ENCODE data around the gene PGLYRP1.
A peak's percentile ranks its signal among the peaks of the same experiment; 100 is the strongest.

PGLYRP1 gene

GRCh38 chr19:46009530-46010510, 13.0 kb downstream of the PGLYRP1 start (continued):
- TF ChIP-seq ZNF211 (tag by site-specific recombination; IDR thresholded peaks at IDR 0.05; ENCODE audit: low read depth) (no peak), ZNF513 (tag by site-specific recombination; IDR thresholded peaks at IDR 0.05) (no peak), ZNF48 (tag by site-specific recombination; IDR thresholded peaks at IDR 0.05) (no peak), ZNF302 (tag by site-specific recombination; IDR thresholded peaks at IDR 0.05; ENCODE audit: low read depth) (no peak), ZNF521 (tag by site-specific recombination; IDR thresholded peaks at IDR 0.05) (no peak), ZNF132 (tag by site-specific recombination; IDR thresholded peaks at IDR 0.05; ENCODE audit: borderline replicate concordance) (no peak), ZNF2 (tag by site-specific recombination; IDR thresholded peaks at IDR 0.05) (0 out of 2 replicates have a peak, but pooled peaks have one; percentile 49), PRDM4 (tag by site-specific recombination; IDR thresholded peaks at IDR 0.05) (peak; percentile 62), SETDB1 (IDR thresholded peaks at IDR 0.05; ENCODE audit: insufficient read length, low read length) (no peak), ZNF626 (tag by site-specific recombination; IDR thresholded peaks at IDR 0.05) (no peak), ZNF266 (tag by site-specific recombination; IDR thresholded peaks at IDR 0.05; ENCODE audit: low read depth) (no peak), KLF10 (tag by site-specific recombination; IDR thresholded peaks at IDR 0.05) (no peak), ZNF791 (tag by site-specific recombination; IDR thresholded peaks at IDR 0.05) (no peak), ZNF660 (tag by site-specific recombination; IDR thresholded peaks at IDR 0.05) (peak; percentile 63; the same call in 1 of the 2 replicates), ZNF146 (tag by site-specific recombination; IDR thresholded peaks at IDR 0.05) (no peak), KLF9 (tag by site-specific recombination; IDR thresholded peaks at IDR 0.05; ENCODE audit: low read depth) (peak; percentile 22; the same call in 1 of the 2 replicates), ZNF621 (tag by site-specific recombination; IDR thresholded peaks at IDR 0.05) (no peak), ZNF645 (tag by site-specific recombination; IDR thresholded peaks at IDR 0.05) (no peak), ZNF350 (tag by site-specific recombination; IDR thresholded peaks at IDR 0.05) (no peak), KLF8 (tag by site-specific recombination; IDR thresholded peaks at IDR 0.05) (peak; percentile 52), ZFHX2 (tag by site-specific recombination; conservative IDR thresholded peaks at IDR 0.05) (0 out of 2 replicates have a peak, but pooled peaks have one; percentile 5), PRDM1 (tag by site-specific recombination; IDR thresholded peaks at IDR 0.05) (no peak), ZNF433 (tag by site-specific recombination; IDR thresholded peaks at IDR 0.05; ENCODE audit: low read depth) (no peak), ZNF391 (tag by site-specific recombination; IDR thresholded peaks at IDR 0.05; ENCODE audit: borderline replicate concordance, low read depth) (no peak), SP7 (tag by site-specific recombination; IDR thresholded peaks at IDR 0.05) (peak; percentile 73; the same call in 1 of the 2 replicates), PRDM6 (tag by site-specific recombination; IDR thresholded peaks at IDR 0.05) (no peak), ZNF274 (IDR thresholded peaks at IDR 0.05; ENCODE audit: low read length) (no peak), ZNF274 (tag by site-specific recombination; IDR thresholded peaks at IDR 0.05; ENCODE audit: borderline replicate concordance) (no peak), RBAK (tag by site-specific recombination; IDR thresholded peaks at IDR 0.05) (no peak), ATF2 (tag by site-specific recombination; IDR thresholded peaks at IDR 0.05; ENCODE audit: low read depth) (no peak), ZNF585B (tag by site-specific recombination; IDR thresholded peaks at IDR 0.05) (no peak), ZEB2 (tag by site-specific recombination; IDR thresholded peaks at IDR 0.05) (no peak), ZFP37 (tag by site-specific recombination; IDR thresholded peaks at IDR 0.05) (peak; percentile 67; the same call in 1 of the 2 replicates)

Measured in HEK293 (cell line).